Activated CD4-positive, alpha-beta T cell treated with anti-CD3 and anti-CD28 coated beads for 48 hours (primary cell): Measurements from ENCODE around the gene ARID4A.
A peak's percentile ranks its signal among the peaks of the same experiment; 100 is the strongest.
"Not testable (repeated sequence)": the region's sequence is repeated elsewhere in the genome, so short reads cannot be mapped to it uniquely, and the experiment has no call there.

Source experiments
- DNase-seq: peaks from one replicate; pipeline ENCODE4 v3.0.0-alpha.2; 2020

ARID4A gene, protein sequence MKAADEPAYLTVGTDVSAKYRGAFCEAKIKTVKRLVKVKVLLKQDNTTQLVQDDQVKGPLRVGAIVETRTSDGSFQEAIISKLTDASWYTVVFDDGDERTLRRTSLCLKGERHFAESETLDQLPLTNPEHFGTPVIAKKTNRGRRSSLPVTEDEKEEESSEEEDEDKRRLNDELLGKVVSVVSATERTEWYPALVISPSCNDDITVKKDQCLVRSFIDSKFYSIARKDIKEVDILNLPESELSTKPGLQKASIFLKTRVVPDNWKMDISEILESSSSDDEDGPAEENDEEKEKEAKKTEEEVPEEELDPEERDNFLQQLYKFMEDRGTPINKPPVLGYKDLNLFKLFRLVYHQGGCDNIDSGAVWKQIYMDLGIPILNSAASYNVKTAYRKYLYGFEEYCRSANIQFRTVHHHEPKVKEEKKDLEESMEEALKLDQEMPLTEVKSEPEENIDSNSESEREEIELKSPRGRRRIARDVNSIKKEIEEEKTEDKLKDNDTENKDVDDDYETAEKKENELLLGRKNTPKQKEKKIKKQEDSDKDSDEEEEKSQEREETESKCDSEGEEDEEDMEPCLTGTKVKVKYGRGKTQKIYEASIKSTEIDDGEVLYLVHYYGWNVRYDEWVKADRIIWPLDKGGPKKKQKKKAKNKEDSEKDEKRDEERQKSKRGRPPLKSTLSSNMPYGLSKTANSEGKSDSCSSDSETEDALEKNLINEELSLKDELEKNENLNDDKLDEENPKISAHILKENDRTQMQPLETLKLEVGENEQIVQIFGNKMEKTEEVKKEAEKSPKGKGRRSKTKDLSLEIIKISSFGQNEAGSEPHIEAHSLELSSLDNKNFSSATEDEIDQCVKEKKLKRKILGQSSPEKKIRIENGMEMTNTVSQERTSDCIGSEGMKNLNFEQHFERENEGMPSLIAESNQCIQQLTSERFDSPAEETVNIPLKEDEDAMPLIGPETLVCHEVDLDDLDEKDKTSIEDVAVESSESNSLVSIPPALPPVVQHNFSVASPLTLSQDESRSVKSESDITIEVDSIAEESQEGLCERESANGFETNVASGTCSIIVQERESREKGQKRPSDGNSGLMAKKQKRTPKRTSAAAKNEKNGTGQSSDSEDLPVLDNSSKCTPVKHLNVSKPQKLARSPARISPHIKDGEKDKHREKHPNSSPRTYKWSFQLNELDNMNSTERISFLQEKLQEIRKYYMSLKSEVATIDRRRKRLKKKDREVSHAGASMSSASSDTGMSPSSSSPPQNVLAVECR

DNA sequence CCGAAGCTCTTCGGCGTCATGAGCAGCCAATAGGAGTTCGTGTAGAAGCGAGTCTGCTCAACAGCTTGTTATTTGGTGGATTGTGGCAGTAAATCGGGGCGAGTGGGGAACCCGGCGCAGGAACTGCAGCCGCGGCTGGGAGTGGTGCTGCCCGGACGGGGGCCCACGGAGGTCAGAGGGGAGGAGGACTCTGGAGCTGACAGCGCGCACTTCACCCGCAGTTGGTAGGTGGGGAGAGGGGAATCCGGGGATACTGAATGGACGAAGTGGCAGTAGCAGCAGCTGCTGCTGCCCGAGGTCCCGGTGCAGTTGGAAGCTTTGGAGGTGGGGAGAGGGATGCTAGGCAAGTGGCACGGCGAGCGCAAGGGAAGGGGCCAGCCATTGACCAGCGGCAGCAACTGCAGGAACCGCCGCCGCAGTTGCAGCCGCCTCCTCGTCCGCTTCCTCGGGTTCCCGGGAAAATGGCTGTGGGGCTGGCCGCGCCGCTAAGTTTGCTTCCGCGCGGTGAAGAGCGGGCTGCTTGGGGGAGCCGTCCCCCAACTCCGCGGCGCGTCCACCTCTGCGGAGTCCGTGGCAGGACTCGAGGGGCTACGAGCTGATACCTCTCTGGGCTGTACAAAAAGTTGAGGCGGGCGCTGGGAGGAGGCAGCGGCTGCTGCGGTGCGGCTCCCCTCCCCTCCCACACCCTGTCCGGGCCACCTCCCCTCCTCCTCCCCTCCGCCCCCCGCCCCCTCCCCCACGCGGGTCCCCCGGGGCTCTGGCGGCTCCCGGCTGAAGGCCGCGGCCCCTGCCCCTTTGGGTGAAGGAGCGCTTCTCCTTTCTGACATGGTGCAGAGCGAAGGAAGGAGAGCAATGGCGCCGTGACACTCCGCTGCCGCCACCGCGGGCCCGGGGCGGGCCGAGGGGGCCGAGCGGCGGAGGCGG lies at the start of gene ARID4A:
Gene ARID4A, plus strand, starts transcription at position 79 of the 924 bp plus-strand sequence. CDS start 1,300 bp downstream, outside the sequence.
- DNase-seq = peak; percentile 85

DNA sequence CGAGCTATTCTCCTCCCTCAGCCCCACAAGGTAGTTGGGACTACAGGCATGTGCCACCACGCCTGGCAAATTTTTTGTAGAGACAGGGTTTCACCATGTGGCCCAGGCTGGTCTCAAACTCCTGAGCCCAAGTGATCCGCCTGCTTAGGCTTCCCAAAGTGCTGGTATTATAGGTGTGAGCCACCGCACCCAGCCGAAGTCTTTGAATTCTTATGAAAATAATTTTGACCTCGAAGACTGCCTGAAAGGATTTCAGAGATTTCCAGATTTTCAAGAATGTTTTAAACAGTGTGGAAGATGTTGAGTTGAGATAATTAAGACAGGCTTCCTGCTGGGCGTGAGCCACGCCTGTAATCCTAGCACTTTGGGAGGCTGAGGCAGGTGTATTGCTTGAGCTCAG lies 48.7 kb upstream of the ARID4A start:
- DNase-seq = no peak

DNA sequence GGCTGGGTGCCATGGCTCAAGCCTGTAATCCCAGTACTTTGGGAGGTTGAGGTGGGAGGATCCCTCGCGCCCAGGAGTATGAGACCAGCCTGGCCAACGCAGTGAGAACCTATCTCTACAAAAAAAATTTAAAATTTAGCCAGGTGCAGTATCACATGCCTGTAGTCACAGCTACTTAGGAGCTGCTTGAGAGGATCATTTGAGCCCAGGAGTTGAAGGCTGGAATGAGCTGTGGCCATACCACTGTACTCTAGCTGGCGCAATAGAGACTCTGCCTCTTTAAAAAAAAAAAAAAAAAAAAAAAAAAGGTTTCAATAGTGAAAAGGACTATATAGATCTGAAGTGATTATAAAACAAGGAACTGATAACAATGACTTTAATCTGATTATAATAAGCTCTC lies 40.2 kb upstream of the ARID4A start:
- DNase-seq = no peak

DNA sequence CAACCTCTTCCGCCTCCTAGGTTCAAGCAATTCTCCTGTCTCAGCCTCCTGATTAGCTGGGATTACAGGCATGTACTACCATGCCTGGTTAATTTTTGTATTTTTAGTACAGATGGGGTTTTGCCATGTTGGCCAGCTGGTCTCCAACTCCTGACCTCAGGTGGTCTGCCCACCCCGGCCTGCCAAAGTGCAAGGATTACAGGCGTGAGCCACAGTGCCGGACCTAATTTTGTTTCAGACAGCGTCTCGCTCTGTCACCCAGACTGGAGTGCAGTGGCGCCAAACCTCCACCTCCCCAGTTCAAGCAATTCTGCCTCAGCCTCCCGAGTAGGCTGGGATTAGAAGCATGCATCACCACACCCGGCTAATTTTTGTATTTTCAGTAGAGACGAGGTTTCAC lies 36.4 kb upstream of the ARID4A start:
- DNase-seq = not testable (repeated sequence)

DNA sequence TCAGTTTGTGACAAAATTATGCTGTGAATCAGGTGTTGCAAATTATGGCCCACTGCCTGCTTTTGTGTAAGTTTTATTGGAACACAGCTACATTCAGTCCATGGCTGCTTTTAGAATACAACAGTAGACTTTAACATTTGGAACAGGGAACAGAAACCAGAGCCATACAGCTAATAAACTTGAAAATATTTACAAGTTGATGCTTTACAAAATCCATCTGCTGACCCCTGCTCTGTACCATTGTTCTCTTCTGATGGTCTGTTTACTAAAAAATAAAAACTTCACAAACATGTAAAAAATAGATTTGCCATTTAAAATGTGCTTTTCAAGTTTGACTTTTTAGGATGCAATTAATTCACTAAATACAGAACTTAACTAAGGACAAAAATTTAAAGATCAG lies 33.0 kb upstream of the ARID4A start:
- DNase-seq = no peak

DNA sequence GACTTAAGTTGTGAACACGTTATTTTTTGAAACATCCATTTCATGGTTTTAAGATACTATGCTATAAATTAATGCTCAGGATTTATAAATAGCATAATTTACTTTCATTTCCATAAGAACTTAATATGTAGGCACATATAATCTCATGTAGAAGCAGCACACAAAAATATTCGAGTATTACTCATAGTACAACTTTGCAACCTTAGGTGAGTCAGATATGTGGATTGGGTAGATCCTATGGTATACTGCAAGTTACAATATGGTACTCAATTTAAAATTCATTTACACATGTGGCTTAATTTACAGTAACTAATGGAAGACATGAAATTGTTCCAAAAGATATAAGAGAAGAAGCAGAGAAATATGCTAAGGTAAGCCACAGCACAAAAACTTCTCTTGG lies 27.7 kb upstream of the ARID4A start:
- DNase-seq = no peak

DNA sequence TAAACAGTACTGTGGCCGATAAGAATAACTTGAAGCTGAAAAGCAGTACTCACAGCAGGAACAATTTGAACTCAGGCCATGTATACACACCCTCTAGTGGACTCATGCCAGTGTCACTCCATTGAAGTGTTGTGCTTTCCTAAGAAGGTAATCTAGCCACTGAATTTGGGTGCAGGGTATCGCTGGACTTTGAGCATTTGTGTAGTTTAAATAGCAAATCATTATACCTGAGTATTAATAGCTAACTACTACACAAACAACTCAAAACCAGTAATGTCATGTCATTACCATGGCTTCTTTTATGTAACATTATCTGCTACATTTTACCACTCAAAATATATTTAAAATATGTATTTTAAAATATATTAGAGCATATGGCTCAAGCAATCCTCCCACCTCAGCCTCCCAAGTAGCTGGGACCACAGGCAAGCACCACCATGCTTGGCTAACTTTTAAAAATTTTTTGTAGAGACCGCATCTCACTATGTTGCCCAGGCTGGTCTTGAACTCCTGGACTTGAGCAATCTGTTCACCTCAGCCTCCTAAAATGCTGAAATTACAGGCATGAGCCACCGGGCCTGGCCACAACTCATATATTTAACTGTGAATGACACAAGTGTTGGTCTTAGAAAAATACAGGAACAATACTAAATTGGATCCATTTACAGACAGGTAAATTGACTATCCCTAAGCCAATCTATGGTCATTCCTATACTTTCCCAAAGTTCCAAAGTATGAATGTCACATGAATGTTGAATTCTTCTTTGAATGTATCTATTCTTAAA lies 25.6 kb upstream of the ARID4A start:
- no peak for DNase-seq

DNA sequence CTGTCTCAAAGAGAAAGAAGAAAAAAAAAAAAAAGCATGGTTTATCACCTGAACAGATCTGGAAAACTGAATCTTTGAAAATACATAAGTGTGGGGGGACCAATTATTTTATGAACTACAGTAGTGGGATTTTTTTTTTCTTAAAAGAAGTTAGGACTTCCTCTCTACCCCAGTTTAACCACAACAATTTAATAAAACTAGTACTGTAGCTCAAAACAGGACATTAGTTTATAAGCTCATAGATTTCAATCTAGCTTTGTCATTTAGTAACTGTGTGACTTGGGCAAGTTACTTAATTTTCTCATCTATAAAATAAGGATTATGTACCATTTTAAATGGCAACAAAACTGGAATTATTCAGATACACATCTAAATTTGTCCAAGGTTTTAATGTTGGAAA lies 23.5 kb upstream of the ARID4A start:
- no peak for DNase-seq

DNA sequence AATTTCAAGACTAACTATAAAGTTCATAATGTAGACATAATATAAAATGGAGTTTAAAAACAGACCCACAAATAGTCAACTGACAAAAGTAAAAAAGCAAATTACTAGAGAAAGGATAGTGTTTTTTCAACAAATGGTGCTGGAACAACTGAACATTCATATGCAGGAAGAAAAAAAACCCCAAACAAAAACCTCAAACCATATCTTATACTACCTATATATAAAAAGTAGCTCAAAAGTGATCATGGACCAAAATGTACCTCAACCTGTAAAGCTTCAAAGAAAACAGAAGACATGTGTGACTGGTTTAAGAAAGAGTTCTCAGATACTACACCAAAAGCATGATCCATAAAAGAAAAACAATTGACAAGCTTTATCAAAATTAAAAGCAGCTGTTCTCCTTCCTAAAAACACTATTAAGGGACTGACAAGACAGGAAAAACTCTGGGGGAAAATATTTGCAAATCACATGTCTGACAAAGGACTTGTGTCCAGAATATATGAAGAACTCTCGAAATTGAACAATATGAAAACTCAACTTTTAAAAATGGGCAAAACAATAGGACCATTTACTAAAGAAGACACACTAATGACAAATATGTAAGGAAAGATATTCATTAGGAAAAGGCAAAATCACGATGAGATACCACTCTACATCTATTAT lies 22.7 kb upstream of the ARID4A start:
- DNase-seq = no peak

DNA sequence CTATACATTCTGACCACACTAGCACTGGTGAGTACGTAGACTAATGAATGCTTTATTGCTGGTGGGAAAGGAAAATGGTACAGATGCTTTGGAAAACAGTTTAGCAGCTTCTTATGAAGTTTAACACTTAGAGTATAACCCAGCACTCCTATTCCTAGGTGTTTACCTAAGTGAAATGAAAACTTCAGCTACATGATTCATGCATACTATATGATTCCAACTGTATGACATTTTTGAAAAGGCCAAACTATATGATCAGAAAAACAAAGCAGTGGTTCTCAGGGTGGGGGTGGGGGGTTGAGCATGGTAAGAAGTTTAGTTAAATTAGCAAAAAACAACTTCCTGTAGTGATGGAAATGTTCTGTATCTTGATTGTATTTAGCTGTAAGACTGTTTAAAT lies 22.1 kb upstream of the ARID4A start:
- DNase-seq = no peak

DNA sequence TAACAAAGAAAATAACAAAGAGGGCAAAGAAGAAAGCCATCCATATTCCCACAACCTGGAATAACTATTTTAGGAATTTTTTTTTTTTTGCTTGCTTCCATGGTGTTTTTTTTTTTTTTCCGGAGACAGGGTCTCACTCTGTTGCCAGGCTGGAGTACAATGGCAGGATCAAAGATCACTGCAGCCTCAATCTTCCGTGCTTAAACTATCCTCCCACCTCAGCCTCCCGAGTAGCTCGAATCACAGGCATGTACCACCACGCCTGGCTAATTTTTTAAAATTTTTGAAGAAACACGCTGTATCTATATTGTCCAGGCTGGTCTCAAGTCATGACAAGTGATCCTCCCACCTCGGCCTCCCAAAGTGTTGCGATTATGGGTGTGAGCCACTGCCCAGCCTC lies 20.2 kb upstream of the ARID4A start:
- no peak for DNase-seq

DNA sequence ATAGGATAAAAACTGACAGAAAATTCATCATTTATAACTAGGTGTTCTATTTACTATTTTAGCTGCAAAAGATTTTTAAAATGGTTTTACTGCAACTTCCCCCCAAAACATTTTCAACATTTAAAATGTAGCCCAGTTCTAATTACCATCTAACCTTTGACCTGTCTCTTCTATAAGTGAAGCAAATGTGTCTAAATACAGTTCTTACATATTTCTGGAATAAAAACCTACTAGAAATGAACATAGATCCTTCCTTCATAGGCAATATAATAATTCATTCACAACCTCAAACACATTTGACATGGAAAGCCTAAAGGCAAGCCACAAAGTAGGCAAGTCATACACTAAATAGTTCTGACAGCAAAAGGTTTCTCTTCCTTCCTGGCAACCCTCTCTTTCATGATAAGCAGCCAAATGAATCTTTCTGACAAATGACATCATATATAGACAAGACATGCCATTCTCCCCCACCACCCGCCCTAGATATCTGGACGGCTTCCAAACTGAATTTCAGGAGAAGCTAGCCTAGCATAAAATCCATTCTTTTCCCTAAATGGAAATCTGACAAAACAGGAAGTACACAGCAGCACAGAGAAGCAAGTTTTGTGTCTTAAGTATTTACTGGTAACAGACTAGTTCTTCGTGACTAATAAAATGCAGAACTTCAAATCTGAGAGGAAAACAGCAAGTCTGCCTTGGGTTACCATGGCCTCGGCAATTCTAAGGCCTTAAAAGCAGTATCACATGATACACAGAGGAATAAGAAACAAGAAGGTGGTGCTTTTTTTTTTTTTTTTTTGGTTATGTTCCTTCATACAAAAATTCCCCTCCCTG lies 17.2 kb upstream of the ARID4A start:
- peak; percentile 40 for DNase-seq

DNA sequence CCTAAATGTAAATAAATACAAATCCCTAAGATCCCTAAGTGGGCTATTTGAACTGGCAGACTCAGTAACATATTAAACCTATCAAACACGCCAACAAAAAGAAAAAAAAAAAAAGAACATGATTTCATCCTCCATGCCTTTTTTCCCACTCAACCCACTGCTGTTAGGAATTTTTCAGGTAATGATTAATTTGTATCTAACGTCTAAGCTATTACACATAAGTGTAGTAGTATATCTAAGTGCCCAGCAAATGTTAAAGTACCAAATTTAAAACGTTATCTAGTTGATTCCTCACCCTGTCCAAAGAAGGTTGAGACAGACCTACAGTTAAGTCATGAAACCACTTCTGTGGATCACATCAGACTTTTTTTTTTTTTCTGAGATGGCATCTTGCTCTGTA lies 16.4 kb upstream of the ARID4A start:
- no peak for DNase-seq

DNA sequence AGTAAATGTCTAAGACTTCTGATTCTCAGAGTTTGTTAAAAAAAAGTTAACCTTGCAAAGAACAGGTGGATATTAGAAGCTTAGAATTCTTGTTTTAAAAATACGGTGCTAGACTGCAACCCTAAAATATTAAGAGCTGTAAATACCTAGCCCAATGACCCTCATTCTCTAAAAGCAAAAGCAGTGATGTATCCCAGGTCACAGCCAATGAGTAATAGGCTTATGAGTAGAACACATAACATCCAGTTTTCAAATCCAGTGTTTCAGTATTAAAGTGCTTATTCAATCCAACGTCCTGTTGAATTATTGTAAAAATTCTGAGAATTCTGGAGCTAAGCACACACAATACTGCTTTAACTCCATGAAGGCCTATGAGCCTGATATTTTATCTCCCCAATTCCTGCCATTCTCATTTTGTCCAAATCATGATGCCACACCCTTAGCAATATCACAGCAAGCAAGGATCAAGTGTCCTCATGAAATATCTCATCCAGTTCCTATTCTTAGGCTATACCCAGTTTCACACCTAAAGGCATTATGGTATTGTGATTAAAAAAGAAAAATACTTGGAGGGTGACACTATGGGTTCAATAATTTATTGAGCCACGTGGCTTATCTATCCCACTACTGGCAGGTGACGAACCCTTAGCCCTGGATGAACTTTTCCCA lies 15.3 kb upstream of the ARID4A start:
- no peak for DNase-seq

DNA sequence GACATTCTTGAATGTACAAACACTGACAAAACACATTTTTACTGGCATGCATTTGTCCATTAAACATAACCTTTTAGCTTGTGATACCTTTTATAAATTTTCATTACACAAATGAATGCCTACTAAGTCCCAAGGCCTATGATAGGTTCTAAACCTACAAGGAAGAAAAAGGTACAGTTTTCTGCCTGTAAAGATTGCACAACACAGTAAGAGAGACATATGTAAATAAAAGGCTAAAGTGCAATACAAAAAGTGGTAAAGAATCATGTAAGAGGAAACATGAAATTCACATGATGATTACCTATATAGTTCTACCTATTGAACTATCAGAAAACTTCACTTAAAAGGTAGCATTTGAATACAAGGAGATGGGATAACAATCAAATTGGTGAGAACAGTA lies 14.6 kb upstream of the ARID4A start:
- DNase-seq = no peak

DNA sequence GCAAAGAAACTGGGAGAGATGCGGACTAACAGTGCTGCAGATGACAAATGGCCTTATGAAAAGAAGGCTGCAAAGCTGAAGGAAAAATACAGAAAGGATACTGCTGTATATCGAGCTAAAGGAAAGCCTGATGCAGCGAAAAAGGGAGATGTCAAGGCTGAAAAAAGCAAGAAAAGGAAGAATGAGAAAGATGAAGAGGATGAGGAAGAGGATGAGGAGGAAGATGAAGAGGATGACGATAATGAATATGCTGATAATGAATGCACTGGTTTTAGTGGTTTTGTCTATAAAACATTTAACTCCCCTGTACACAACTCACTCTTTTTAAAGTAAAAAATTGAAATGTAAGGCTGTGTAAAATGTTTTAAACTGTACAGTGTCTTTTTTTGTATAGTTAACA lies 13.2 kb upstream of the ARID4A start:
- DNase-seq = no peak

DNA sequence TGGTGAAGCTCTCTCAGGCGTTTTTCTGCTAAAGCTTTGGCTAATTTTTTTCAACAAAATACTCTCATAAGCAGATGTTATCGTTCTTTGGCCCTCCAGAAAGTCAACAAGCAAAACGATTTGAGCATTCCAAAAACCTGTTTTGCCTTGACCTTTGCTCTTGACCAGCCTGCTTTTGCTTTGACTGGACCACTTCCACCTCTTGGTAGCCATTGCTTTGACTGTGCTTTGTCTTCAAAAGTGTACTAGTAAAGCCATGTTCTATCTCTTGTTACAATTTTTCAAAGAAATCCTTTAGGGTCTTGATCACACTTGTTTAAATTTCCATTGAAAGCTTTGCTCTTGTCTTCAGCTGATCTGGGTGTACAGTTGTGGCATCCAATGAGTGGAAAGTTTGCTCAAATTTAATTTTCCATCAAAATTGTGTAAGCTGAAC lies 10.7 kb upstream of the ARID4A start:
- no peak for DNase-seq

DNA sequence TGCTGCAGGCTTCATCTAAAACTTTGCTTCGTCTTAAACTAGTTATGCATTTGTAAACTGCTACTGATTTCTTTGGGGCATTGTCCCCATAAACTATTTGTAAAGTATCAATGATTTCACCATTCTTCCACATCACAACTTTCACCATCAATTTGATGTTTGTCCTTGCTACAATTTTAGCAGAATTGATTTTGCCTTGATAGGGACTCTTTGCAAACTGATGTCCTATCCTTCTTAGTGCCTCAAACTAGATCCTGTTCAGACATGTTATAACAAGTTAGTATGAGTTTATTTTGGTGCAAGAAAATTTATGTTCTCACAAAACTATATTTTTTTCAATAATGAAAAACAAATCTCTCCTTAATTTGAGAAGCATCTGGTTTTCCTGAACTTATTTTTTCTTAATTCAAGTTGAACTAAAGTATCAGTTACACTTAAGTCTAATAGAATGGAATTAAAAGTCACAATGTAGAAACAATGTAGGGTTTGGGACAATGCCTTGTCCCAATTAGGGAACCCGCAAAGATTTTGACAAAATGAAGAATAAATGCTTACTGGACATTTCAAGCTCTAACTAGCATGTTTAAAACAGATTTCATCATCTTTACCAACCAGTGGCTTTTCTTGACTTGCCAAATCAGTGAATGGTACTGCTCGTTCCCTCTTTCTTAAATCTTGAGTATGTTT lies 10.1 kb upstream of the ARID4A start:
- DNase-seq = no peak

DNA sequence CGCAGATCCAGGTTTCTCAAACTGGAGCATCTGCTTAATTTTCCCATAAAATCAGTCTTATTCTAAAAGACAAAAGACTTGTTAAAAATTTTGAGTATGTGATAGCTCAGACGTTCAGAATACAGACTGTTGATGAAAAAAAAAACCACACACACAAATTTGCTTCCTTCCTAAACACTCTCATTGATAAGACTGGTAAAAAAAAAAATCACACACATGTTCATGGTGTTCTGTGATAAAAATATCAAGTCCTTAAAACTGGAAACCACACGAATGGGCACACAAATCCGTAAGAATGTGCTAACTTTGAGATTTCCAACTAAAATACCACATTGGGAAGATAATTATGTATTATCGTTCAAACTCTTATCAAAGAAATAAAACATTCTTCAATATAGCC lies 6.7 kb upstream of the ARID4A start:
- no peak for DNase-seq
